Fibroblast of pulmonary artery (primary cell): Measurements from ENCODE around the gene LITAFD.
A peak's percentile ranks its signal among the peaks of the same experiment; 100 is the strongest.

Experiments used
- DNase-seq: peaks from one replicate; pipeline ENCODE4 v3.0.0-alpha.2; 2010; ENCODE audit warnings: low read depth
- H3K4me3 ChIP-seq: replicated peaks from 2 replicates; pipeline ENCODE4 v1.5.1; 2011; ENCODE audit warnings: low read depth, mild to moderate bottlenecking, control low read depth, low read length, moderate library complexity
- TF ChIP-seq, protein P1 (sequence below): IDR thresholded peaks from 2 replicates; pipeline ENCODE4 v1.5.1; 2011; ENCODE audit warnings: mild to moderate bottlenecking, control low read depth, low read length, inconsistent platforms; ENCODE audit errors: missing control alignments

Gene LITAFD

DNA sequence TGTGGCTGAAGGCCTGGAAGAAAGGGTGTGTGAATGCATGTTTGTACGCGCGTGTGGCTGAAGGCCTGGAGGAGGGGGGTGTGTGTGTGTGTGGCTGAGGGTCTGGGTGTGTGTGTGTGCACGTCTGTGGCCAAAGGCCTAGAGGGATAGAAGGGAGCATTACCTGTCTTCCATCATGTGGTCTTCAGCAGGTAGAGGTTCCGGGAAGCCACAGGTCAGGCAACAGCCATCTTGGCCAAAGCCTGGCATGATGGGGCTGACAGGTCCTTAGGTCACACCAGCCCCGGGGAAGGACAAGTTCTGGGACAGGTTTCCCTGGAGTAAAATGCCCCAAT is 5.2 kb downstream of the LITAFD start:
- TF ChIP-seq, protein P1, sequence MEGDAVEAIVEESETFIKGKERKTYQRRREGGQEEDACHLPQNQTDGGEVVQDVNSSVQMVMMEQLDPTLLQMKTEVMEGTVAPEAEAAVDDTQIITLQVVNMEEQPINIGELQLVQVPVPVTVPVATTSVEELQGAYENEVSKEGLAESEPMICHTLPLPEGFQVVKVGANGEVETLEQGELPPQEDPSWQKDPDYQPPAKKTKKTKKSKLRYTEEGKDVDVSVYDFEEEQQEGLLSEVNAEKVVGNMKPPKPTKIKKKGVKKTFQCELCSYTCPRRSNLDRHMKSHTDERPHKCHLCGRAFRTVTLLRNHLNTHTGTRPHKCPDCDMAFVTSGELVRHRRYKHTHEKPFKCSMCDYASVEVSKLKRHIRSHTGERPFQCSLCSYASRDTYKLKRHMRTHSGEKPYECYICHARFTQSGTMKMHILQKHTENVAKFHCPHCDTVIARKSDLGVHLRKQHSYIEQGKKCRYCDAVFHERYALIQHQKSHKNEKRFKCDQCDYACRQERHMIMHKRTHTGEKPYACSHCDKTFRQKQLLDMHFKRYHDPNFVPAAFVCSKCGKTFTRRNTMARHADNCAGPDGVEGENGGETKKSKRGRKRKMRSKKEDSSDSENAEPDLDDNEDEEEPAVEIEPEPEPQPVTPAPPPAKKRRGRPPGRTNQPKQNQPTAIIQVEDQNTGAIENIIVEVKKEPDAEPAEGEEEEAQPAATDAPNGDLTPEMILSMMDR: no peak
- no peak overlapping the region for H3K4me3 ChIP-seq
- DNase-seq: no peak

- peak; percentile 38 for DNase-seq
- TF ChIP-seq, protein P1: no peak
- no peak overlapping the region for H3K4me3 ChIP-seq
Observed at GRCh38 chr16:8887952-8888560, 5.9 kb downstream of the LITAFD start.

DNA sequence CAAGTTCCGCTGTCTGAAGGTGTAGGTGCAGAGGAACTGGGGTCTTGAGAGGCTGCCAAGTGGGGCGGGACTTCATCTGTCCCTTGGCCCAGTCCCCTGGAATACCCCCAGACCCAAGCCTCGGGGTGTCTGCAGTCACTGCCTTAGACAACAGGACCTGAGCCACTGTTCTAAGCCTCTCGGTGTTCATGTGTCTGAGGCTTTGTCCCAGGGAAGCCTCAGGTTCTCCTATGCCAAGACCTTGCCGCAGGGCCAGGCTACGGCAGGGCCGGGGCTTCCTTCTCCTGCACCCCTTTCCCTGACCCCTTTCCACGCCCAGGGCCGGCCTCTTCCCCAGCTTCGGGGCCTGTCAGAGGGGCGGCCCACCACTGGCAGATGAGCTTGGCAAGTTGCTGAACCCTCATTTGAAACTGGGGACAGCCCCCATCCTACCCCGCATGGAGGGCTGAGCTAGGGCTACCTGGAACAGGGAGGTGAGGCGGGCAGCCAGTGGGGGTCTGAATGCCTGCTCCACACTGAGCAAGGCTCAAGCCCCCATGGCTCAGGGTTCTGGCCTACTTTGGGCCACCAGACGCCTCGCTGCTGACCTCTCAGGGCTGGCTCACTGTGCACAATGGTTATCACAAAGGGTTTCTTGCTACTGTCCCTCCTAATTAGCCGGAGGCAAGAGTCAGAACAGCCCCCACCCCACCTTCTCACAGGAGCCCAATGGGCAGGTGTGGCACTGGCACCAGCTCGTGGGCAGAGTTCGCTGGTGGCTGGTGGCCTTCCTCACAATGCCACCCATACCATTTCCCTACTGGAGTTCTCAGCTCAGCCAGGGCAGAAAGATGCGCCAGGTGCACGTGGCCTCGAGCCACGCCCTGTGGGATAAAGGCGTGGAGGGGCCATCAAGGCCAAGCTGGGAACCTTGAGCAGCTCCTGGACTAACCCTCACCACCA is 7.1 kb downstream of the LITAFD start:
- TF ChIP-seq, protein P1: no peak
- DNase-seq: no peak
- H3K4me3 ChIP-seq: no peak overlapping the region

DNA sequence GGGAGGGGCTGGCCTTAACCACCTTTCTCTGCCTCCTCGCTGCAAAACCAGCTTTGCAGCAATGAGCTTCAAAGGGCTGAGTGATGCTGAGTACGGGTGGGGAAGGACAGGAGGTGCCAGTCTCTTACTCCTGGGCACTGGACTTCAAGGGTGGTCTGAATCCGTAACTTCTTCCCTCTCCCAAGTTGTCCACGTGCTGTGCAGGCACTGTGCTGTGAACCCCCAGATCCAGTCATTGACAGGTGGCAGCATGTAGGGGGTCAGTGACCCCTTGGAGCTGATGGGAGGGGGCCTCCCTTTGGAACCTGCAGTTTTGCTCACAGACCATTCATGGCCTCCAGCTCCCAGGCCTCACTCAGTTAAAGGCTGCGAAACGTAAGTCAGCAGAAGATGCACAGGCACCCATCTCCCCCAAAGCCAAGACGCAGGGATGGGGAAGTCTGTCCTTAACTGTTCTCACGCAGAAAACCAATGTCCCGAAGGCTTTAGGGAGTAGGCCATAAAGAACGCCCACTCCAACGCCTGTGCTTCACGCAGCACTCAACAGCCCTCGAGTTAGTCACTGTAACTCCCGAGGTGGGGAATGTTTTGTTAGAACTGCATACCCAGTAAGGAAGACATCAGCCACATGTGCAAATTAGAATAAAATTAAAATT is 7.9 kb downstream of the LITAFD start:
- TF ChIP-seq, protein P1: no peak
- no peak for DNase-seq
- H3K4me3 ChIP-seq: no peak overlapping the region

GRCh38 chr16:8890549-8890921 is 8.4 kb downstream of the LITAFD start:
- DNase-seq: no peak
- H3K4me3 ChIP-seq: no peak overlapping the region
- TF ChIP-seq, protein P1: no peak

DNA sequence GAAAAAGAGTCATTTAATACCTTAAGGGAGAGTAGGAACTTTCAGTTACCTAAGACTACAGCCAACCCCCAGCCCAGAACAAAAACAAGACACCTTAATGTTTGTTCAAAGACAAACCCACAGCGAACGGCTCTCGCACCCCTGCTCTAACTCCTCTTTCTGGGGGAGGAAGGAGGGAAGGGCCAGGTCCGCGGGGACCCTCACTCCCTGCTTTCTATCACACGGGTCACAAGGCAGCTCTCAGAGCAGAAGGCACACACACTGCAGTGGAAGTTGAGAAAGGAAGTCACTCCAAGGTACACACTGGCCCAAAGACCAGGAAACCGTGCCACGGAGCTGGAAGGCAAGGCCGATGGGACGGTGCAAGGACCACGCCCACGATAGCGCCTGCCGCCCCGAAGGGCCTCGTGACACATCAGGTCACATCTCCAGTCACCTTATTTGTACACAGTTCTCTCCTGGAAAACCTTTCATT is 10.0 kb downstream of the LITAFD start:
- TF ChIP-seq, protein P1: no peak
- DNase-seq: no peak
- H3K4me3 ChIP-seq: no peak overlapping the region
